ENCODE measurements around the gene COL6A5. TPM values are rescaled to one million over a fixed set of nuclear protein-coding genes. Genes with fewer than 3 reads are reported as not detected.

The COL6A5 gene
- total and polyA plus RNA-seq, 2 experiments from 2014 or later = 0.03 to 0.05 TPM

- TF ChIP-seq, protein P1, sequence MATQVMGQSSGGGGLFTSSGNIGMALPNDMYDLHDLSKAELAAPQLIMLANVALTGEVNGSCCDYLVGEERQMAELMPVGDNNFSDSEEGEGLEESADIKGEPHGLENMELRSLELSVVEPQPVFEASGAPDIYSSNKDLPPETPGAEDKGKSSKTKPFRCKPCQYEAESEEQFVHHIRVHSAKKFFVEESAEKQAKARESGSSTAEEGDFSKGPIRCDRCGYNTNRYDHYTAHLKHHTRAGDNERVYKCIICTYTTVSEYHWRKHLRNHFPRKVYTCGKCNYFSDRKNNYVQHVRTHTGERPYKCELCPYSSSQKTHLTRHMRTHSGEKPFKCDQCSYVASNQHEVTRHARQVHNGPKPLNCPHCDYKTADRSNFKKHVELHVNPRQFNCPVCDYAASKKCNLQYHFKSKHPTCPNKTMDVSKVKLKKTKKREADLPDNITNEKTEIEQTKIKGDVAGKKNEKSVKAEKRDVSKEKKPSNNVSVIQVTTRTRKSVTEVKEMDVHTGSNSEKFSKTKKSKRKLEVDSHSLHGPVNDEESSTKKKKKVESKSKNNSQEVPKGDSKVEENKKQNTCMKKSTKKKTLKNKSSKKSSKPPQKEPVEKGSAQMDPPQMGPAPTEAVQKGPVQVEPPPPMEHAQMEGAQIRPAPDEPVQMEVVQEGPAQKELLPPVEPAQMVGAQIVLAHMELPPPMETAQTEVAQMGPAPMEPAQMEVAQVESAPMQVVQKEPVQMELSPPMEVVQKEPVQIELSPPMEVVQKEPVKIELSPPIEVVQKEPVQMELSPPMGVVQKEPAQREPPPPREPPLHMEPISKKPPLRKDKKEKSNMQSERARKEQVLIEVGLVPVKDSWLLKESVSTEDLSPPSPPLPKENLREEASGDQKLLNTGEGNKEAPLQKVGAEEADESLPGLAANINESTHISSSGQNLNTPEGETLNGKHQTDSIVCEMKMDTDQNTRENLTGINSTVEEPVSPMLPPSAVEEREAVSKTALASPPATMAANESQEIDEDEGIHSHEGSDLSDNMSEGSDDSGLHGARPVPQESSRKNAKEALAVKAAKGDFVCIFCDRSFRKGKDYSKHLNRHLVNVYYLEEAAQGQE (IDR thresholded peaks at IDR 0.05; ENCODE audit: unreplicated experiment) = no peak
Observed at GRCh38 chr3:130462089-130462488, 116.6 kb downstream of the COL6A5 start (continued).

DNA sequence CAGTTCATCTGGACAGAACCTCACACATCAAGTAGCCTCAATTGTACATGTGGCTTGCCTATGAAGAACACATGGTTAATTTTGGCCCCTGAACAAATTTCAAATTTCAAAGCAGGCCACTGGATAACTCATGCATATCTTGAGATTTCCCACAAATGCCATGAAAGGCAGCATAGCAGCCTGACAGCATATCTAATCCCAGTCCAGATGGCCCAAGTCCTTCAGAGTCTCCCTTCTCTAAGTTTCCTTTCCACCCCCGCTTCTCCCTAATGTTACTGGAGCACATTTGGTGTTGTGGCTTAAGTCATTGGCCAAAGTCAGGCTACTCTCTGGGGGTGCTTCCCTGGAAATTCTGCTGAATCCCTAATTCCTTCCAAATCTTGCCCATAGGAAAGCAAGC, 117.7 kb downstream of the COL6A5 start:
- Mint-ChIP-seq H3K4me3 (no peak overlapping the region), H3K27ac (no peak overlapping the region), H3K36me3 (ENCODE audit: low read depth) (no peaks in the 10 kb centered on the region), H3K4me1 (no peaks in the 10 kb centered on the region), H3K9me3 (no peaks in the 10 kb centered on the region), H3K27me3 (ENCODE audit: insufficient read depth, low read depth, poor library complexity) (peaks cover 2% of the 10 kb centered on the region)
- Histone ChIP-seq H3K4me2 (no peak overlapping the region), H4K20me1 (replicated peaks; ENCODE audit: insufficient read depth) (no peaks in the 10 kb centered on the region), H3K4me1 (ENCODE audit: insufficient read depth) (no peaks in the 10 kb centered on the region), H3F3A (replicated peaks; ENCODE audit: low read depth) (no peaks in the 10 kb centered on the region), H3K4me3 (no peak overlapping the region), H3K9me2 (ENCODE audit: insufficient read depth) (peaks cover 9% of the 10 kb centered on the region; the same call in 1 of the 2 replicates), H3K27ac (ENCODE audit: low read depth) (no peak overlapping the region), H2AFZ (no peak overlapping the region), H3K36me3 (ENCODE audit: insufficient read depth) (no peaks in the 10 kb centered on the region), H3K27me3 (ENCODE audit: insufficient read depth) (no peaks in the 10 kb centered on the region), H3K79me2 (replicated peaks; ENCODE audit: insufficient read depth) (no peaks in the 10 kb centered on the region)
- DNase-seq (ENCODE audit: low spot score) (no peak), ATAC-seq (no peak)
- TF ChIP-seq POLR2AphosphoS5 (IDR thresholded peaks at IDR 0.05; ENCODE audit: low read depth) (no peak), ZNF114 (CRISPR knock-in tag; IDR thresholded peaks at IDR 0.05) (no peak), NANOG (IDR thresholded peaks at IDR 0.05; ENCODE audit: borderline replicate concordance) (no peak), JUNB (IDR thresholded peaks at IDR 0.05; ENCODE audit: unreplicated experiment) (no peak), STAT1 (IDR thresholded peaks at IDR 0.05; ENCODE audit: unreplicated experiment) (no peak), ZNF331 (CRISPR knock-in tag; IDR thresholded peaks at IDR 0.05; ENCODE audit: low read depth) (no peak), EZH2 (IDR thresholded peaks at IDR 0.05; ENCODE audit: low read depth, unreplicated experiment) (no peak), ZNF462 (CRISPR knock-in tag; IDR thresholded peaks at IDR 0.05) (no peak), CREB1 (CRISPR knock-in tag; IDR thresholded peaks at IDR 0.05; ENCODE audit: low read depth) (no peak), EZH2phosphoT487 (IDR thresholded peaks at IDR 0.05; ENCODE audit: unreplicated experiment) (no peak)
- TF ChIP-seq, protein P2, sequence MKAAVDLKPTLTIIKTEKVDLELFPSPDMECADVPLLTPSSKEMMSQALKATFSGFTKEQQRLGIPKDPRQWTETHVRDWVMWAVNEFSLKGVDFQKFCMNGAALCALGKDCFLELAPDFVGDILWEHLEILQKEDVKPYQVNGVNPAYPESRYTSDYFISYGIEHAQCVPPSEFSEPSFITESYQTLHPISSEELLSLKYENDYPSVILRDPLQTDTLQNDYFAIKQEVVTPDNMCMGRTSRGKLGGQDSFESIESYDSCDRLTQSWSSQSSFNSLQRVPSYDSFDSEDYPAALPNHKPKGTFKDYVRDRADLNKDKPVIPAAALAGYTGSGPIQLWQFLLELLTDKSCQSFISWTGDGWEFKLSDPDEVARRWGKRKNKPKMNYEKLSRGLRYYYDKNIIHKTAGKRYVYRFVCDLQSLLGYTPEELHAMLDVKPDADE (IDR thresholded peaks at IDR 0.05) = no peak
- TF ChIP-seq, protein P3, sequence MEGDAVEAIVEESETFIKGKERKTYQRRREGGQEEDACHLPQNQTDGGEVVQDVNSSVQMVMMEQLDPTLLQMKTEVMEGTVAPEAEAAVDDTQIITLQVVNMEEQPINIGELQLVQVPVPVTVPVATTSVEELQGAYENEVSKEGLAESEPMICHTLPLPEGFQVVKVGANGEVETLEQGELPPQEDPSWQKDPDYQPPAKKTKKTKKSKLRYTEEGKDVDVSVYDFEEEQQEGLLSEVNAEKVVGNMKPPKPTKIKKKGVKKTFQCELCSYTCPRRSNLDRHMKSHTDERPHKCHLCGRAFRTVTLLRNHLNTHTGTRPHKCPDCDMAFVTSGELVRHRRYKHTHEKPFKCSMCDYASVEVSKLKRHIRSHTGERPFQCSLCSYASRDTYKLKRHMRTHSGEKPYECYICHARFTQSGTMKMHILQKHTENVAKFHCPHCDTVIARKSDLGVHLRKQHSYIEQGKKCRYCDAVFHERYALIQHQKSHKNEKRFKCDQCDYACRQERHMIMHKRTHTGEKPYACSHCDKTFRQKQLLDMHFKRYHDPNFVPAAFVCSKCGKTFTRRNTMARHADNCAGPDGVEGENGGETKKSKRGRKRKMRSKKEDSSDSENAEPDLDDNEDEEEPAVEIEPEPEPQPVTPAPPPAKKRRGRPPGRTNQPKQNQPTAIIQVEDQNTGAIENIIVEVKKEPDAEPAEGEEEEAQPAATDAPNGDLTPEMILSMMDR (conservative IDR thresholded peaks at IDR 0.05; ENCODE audit: low read depth in 2 of 2) = no peak
